ENCODE results near the gene TMEM258.

TMEM258 gene

GRCh38 chr11:61826930-61827570 lies 34.7 kb upstream of the TMEM258 start:
- FAIRE-seq (peak; percentile 71), DNase-seq (ENCODE audit: extremely low spot score, insufficient read length, low read depth) (no peak)

DNA sequence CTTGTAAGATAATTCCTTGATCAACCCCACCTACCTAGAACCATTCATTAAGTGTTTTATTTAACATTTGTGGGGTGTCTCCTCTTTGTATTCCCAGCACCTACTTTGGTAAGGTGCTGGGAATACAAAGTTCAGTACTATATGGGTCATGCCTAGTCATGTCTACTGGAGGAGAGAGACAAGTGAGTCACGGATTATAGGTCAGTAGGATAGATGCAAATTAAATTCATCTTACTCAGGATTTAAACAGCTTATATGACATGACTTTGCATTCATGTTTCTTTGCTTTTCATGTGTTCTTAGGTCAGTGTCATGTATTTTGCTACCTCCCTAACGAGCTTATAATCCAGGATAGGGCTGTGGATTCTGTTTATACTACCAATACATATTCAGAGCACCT lies 27.8 kb upstream of the TMEM258 start:
- DNase-seq (ENCODE audit: extremely low spot score, insufficient read length, low read depth) (no peak), FAIRE-seq (no peak)

GRCh38 chr11:61817471-61818202 lies 25.2 kb upstream of the TMEM258 start:
- DNase-seq (ENCODE audit: extremely low spot score, insufficient read length, low read depth) (no peak), FAIRE-seq (no peak)

GRCh38 chr11:61816736-61817455 lies 24.5 kb upstream of the TMEM258 start, which contains the start of gene FADS1:
Gene FADS1, minus strand, starts transcription at chr11:61817003. Its CDS starts 74 bp downstream, at chr11:61816929.
- FAIRE-seq (peak; percentile 47), DNase-seq (ENCODE audit: extremely low spot score, insufficient read length, low read depth) (no peak)

DNA sequence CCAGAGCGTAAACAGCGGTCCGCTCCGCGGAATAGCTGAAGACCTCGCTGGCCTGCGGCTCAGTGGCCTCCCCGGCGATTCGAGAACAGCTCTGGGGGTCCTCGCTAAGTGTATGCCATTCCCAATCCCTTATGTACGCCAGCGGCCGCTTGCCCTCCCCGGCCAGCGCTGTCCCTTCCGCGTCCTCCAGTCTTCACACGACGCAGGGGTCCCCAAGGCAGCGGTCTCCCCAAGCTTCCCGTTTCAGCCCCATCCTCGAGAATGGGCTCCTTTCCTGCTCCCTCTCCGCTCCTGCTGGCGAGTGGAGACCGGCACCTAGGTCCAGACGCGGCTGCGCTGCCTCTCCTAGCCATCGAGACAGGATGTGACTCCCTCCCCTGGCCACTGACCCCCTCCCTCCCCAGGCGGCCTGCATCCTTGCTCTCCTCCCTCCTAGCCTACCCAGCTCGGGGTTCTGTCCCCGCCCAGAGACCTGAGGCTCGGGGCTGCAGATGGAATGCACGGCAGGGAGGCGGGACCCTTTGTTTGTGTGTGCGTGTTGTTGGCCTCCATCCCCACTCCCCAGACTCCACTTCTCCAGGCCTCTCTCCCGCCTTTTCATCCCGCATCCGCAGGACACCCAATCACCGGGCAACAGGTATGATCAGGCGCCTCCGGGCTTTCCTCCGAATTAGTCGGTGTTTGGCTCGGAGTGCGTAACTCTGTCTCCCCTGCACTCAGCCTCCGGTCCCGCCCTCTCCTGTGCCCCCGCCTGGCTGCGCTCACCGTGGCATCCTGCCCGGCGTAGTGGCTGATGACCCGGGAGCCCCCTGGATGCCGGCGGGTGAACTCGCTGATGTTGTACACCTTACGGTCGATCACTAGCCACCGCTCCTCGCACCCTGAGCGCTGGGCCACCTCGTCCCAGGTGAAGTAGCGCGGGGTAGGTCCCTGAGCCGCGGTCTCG lies 23.7 kb upstream of the TMEM258 start:
- no peak for FAIRE-seq

GRCh38 chr11:61814958-61815789 lies 22.8 kb upstream of the TMEM258 start:
- FAIRE-seq (peak; percentile 77), DNase-seq (ENCODE audit: extremely low spot score, insufficient read length, low read depth) (no peak)

More for the DNA sequence above, 23.7 kb upstream of the TMEM258 start:
- no peak for DNase-seq (ENCODE audit: extremely low spot score, insufficient read length, low read depth)

- no peak for DNase-seq (ENCODE audit: extremely low spot score, insufficient read length, low read depth)
- FAIRE-seq, result no peak
Measured at GRCh38 chr11:61814247-61814957, 22.0 kb upstream of the TMEM258 start.

DNA sequence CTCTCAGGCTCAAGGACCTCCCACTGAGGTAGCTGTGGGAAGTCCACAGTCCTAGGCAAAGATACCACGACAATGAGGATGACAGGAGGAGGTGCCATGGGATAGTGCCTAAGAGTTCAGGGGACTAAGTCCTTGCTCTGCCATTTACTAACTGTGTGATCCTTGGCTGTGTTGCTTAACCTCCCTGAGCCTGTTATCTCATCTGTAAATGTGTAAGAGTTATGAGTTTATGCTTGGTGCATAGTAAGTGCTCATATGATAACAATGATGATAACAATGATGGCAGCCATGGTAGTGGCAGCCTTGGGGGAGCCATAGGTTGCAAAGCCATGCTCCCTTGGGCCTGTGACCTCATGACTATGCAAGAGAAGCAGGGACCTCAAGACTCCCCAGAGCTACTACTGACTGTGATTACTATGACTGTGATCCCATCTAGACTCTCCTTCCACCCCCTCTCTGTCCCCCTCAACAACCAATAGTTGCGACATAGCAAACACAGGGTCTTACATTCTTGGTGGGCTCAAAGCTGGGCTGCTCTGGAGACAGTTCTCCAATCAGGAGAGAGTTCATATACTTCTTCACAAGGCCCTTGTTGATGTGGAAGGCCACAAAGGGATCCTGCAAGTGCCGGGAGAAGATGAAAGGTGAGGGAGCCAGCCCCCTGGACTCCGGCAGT lies 20.5 kb upstream of the TMEM258 start:
- no peak for FAIRE-seq
- no peak for DNase-seq (ENCODE audit: extremely low spot score, insufficient read length, low read depth)

DNA sequence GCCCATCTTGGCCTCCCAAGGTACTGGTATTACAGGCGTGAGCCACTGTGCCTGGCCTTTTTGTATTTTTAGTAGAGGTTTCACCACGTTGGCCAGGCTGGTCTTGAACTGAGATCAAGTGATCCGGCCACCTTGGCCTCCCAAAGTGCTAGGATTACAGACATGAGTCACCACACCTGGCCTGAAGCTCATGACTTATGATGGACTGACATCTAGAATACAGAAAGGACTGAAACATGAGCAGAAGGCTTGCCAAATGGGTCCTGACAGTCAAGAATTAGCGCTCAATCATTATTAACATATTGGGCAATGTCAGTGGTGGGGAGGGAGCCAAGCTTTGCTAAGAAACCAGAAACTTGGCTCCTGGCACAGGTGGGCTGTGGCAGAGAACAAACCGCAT lies 19.4 kb upstream of the TMEM258 start:
- no peak for DNase-seq (ENCODE audit: extremely low spot score, insufficient read length, low read depth)
- no peak for FAIRE-seq

DNA sequence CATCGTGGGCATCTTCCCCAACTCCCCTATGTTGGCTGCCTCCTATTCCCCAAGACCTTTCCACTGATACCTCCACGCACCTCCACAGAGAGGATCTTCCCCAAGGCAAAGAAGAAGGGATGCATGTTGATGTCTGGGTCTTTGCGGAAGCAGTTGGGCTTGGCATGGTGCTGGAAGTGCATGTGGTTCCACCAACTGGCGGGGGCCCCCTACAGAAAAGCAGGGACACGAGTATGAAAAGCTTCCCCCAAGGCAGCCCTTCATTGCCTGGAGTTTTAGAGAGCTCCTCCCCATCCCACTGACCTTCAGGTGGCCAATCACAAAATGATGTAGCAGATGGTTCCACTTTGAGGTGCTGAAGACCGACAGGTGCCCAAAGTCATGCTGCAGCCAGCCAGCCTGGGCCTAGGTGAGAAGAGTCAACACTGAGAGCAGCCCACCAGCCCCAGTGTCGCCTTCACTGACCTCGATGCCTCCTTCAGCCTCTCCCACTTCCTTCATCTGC lies 18.3 kb upstream of the TMEM258 start:
- FAIRE-seq, result no peak
- no peak for DNase-seq (ENCODE audit: extremely low spot score, insufficient read length, low read depth)

DNA sequence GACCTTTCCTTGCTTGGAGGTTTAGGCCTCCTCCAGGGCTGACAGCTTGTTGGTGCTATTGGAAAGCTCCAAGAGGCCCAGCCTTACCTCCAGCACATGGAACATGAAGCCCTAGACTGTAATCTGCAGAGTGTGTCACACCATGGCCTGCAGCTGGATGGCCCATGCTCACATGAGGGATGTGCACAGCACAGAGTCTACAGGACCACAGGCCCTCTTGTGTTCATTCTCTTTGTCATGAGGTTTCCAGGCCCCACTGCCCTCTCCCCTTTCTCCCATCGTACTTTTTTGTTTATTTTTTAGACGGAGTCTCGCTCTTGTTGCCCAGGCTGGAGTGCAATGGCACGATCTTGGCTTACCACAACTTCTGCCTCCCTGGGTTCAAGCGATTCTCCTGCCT lies 14.4 kb upstream of the TMEM258 start:
- FAIRE-seq (no peak), DNase-seq (ENCODE audit: extremely low spot score, insufficient read length, low read depth) (no peak)

DNA sequence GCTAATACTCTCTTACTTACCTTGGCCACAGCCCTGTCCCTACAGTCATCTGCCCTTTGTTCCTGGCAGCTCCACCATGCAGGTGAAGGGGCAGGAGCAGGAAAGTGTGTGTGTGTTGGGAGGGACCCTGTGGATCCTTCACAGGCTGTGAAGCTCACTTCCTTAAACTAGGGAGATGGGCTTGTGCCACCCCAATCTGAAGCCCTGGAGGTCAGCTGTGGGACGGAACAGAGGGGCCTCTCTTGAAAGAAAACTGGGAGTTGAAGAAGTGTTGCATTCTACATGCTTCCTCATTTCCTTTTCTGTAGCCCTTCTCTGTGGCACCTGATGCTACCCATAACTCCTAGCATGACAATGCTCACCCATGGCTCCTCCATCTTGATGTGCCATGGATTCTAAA lies 12.7 kb upstream of the TMEM258 start:
- no peak for FAIRE-seq
- DNase-seq (ENCODE audit: extremely low spot score, insufficient read length, low read depth), result no peak

DNA sequence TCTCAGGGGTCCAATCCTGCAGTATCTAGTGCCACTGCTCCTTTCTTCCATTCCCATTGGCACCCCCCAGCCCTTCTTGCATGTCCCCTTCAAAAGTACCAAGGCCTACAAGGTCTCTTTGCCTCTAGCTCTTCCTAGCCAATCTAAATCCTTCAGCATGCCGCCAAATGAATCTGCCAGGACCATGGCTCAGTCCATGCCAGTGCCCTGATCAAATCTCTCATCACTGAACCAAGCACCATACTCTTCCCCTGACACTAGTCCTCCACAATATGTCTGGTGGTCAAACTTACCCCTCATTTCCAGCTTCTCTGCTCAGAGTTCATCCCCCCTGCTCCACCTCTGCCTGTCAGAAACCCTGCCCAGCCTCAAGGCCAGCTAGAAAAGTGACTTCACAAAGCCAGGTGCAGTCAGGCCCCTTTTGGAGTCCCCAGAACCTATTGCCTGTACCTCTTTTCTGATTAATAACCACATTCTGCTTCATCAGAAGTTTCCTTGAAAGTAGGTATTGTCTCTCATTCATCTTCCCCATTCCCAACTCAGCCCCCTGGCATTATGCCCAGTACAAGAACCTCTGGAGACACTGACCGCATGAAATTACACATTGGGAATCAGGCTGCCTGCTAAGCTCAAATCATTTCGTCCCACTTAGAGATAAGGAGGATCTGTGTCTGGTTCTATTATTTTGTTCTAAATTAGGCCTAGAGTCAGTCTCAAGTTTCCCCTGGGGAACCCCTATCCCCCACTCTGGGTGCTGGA lies 11.7 kb upstream of the TMEM258 start:
- DNase-seq (ENCODE audit: extremely low spot score, insufficient read length, low read depth), result no peak

GRCh38 chr11:61802605-61803004 lies 10.2 kb upstream of the TMEM258 start:
- DNase-seq (ENCODE audit: extremely low spot score, insufficient read length, low read depth), result no peak
- no peak for FAIRE-seq

More for the DNA sequence above, 11.7 kb upstream of the TMEM258 start:
- no peak for FAIRE-seq

- DNase-seq (ENCODE audit: extremely low spot score, insufficient read length, low read depth) (no peak), FAIRE-seq (no peak)
Measured at GRCh38 chr11:61800331-61801281, 8.2 kb upstream of the TMEM258 start.

Measured in GM18507 (cell line).